ENCODE measurements around the gene GMPPB.

- TF ChIP-seq CTCF (IDR thresholded peaks at IDR 0.05; ENCODE audit: insufficient read depth, low read length, poor library complexity, severe bottlenecking) (no peak), EZH2phosphoT487 (conservative IDR thresholded peaks at IDR 0.05; ENCODE audit: low read length) (no peak)
These were observed 855 bp downstream of the GMPPB start for GRCh38 chr3:49722896-49723295.

All from SU-DHL-6 (cell line).